ENCODE results near the gene LAMA3.

DNA sequence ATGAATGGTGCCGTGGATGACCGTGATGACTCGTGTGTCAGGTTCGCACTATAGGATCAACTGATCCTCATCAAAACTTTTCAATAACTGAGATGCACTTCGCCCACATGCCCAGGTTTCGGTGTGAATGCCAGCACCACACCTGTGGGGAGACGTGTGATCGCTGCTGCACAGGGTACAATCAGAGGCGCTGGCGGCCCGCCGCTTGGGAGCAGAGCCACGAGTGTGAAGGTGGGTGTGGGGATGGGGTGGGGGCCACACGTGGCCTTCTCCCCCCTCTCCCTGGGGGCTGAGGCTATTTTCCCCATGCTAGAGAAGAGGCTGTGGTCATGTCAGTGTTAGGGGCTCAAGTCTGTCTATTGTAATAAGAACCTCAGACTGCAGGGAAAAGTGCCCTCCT, 69.0 kb downstream of the LAMA3 start:
- TF ChIP-seq, protein P1, sequence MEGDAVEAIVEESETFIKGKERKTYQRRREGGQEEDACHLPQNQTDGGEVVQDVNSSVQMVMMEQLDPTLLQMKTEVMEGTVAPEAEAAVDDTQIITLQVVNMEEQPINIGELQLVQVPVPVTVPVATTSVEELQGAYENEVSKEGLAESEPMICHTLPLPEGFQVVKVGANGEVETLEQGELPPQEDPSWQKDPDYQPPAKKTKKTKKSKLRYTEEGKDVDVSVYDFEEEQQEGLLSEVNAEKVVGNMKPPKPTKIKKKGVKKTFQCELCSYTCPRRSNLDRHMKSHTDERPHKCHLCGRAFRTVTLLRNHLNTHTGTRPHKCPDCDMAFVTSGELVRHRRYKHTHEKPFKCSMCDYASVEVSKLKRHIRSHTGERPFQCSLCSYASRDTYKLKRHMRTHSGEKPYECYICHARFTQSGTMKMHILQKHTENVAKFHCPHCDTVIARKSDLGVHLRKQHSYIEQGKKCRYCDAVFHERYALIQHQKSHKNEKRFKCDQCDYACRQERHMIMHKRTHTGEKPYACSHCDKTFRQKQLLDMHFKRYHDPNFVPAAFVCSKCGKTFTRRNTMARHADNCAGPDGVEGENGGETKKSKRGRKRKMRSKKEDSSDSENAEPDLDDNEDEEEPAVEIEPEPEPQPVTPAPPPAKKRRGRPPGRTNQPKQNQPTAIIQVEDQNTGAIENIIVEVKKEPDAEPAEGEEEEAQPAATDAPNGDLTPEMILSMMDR (IDR thresholded peaks at IDR 0.05) = no peak
- TF ChIP-seq JUND (IDR thresholded peaks at IDR 0.05) (no peak), FOXJ3 (CRISPR knock-in tag; IDR thresholded peaks at IDR 0.05) (no peak), RFX5 (IDR thresholded peaks at IDR 0.05; ENCODE audit: low read length) (no peak), EP300 (IDR thresholded peaks at IDR 0.05; ENCODE audit: borderline replicate concordance in 1 of 2, low read depth in 1 of 2, low read length in 1 of 2) (no peak), ZBTB33 (IDR thresholded peaks at IDR 0.05; ENCODE audit: borderline replicate concordance, low read depth) (no peak)

Measured in SK-N-SH (cell line).